GM10266 (cell line): ENCODE results near the gene PRIMA1.

Source experiments
- DNase-seq: peaks from one replicate; pipeline ENCODE4 v3.0.0; 2012; ENCODE audit errors: extremely low spot score
- CTCF ChIP-seq: IDR thresholded peaks from 2 replicates; pipeline ENCODE4 v1.5.1; 2012; ENCODE audit warnings: mild to moderate bottlenecking, low read depth; ENCODE audit not compliant: control insufficient read depth, insufficient read depth; ENCODE audit errors: missing control alignments

Gene PRIMA1

GRCh38 chr14:93732524-93732923 lies 55.8 kb downstream of the PRIMA1 start:
- DNase-seq, result no peak

GRCh38 chr14:93731753-93732152 lies 56.5 kb downstream of the PRIMA1 start:
- no peak for DNase-seq
- TF ChIP-seq CTCF, result no peak

More at GRCh38 chr14:93732524-93732923, 55.8 kb downstream of the PRIMA1 start:
- no peak for TF ChIP-seq CTCF

DNA sequence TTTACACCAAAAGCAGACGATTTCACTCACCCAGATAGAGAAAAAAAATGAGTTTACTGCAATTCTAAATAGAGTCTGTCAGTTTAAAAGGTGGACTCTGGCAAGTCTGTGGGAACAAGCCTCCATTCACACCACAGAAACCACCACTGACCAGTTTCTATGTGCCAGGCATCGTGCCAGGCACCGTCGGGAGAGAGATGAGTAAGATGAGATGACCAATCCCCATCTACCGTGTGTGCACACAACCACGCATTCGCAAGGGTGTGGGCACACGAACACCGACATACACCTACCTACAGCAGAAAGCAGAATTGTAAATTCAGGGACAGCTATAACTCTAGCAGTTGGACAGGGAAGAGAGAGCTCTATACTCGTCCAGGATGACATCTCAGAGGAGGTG lies 58.3 kb downstream of the PRIMA1 start:
- no peak for TF ChIP-seq CTCF
- no peak for DNase-seq

- no peak for TF ChIP-seq CTCF
- no peak for DNase-seq
These were observed 59.7 kb downstream of the PRIMA1 start for GRCh38 chr14:93728651-93729016.

DNA sequence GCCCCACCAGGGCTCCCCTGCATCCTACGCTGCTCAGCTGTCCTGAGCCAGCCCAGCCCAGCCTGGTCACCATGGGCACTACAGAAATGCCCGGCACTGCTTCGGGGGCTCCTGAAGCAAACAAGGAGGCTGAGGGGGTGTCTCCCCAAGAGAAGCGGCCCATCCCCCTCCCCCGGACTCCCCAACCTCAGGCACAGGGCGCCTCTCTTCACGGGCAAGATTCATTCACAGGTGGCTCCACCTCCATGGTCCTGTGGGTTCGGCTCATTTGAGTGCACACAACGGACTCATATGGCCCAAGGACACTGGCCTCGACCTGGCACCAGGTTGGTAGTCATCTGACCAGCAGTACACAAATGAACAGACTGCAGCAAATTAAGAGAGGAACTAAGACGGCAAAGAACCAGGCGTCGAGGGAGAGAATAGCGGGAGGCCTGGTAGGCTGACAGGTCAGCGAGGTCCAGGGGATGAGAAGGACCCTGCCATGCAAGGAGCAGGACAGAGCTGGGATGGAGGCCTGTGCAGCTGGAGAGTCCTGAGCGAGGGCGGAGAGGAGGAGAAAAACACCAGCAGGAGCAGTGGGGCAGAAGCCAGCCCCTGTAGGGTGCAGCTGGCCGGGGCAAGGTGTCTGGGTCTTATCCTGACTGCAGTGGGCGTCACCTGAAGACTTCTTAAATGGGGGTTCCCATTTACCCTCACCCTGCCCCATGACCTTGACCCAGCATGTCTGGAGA lies 60.2 kb downstream of the PRIMA1 start:
- TF ChIP-seq CTCF, result no peak

DNA sequence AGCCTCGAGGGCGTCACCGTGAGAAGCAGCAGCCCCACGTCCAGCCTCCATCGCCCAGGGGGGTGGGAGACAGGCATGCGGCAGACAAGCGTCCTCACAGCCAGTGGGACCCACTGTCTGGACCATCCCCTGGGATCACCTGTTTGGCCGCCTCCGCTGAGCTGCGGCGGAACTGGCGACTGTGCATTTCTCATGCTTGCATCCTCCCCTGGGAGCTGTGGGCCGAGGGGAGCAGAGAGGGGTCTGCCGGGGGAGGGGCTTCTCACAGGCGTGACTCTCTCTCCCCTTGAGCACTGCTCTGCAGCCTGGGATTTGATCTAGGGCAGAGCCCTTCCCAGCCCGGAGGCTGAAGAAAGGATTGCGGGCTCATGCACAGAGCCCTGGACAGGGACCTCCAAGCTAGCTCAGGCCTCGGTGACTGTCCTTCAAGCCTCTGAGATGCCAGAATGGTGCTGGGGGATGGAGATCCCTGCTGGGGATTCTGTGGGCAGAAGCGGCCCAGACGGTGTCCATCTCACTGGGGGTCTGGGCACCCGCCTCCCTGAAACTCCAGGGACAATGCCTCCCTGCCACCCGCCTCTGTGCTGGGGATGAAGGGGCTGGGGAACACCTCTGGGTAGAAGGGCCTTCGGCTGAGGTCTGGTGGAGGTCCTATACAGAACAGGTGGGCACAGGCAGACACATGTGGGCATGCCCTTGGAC lies 61.1 kb downstream of the PRIMA1 start:
- no peak for DNase-seq
- TF ChIP-seq CTCF, result no peak

More for the DNA sequence above, 60.2 kb downstream of the PRIMA1 start:
- no peak for DNase-seq

GRCh38 chr14:93725993-93726392 lies 62.3 kb downstream of the PRIMA1 start:
- no peak for DNase-seq
- TF ChIP-seq CTCF, result no peak
